ENCODE data around the gene ZNF608. TPM values are rescaled to one million over a fixed set of nuclear protein-coding genes. Genes with fewer than 3 reads are reported as not detected.

The ZNF608 gene
- total and polyA plus RNA-seq, 9 of the 15 experiments (the other 6 are each of a cell fraction or from before 2014, with no cell fraction given): 0.38 to 1.5 (median 1.00) TPM

- TF ChIP-seq ZNF79 (CRISPR knock-in tag; IDR thresholded peaks at IDR 0.05; ENCODE audit: low read depth): no peak
- TF ChIP-seq DDX20 (tag; IDR thresholded peaks at IDR 0.05; ENCODE audit: low read depth): no peak
- no peak for TF ChIP-seq ZNF785 (CRISPR knock-in tag; IDR thresholded peaks at IDR 0.05)
Measured at GRCh38 chr5:124706051-124706450, 40.4 kb downstream of the ZNF608 start (continued).

- intact Hi-C loops (cut with micrococcal nuclease): no loop called here
- no peaks in the 10 kb centered on the region for H3K79me2 ChIP-seq (ENCODE audit: control insufficient read depth, insufficient read depth, low read length)
Measured at GRCh38 chr5:124705577-124705976, 40.9 kb downstream of the ZNF608 start.

More at GRCh38 chr5:124705577-124705976, 40.9 kb downstream of the ZNF608 start:
- H4K20me1 ChIP-seq (replicated peaks; ENCODE audit: control insufficient read depth, insufficient read depth, low read length): no peaks in the 10 kb centered on the region
- H3K27me3 ChIP-seq (ENCODE audit: control insufficient read depth in 2 of 2, insufficient read depth in 2 of 2, low read length in 2 of 2): no peaks in the 10 kb centered on the region
- H3K4me1 ChIP-seq (replicated peaks in 1 of 2; ENCODE audit: control insufficient read depth in 2 of 2, insufficient read depth in 2 of 2, low read length in 2 of 2): no peaks in the 10 kb centered on the region; a peak in 3 of 5 replicates
- no peak for FAIRE-seq
- no peak overlapping the region for H3K27ac ChIP-seq (ENCODE audit: extremely low read depth, low read depth, low read length)
- ChIA-PET POLR2A (interaction anchor here (0.7 to 1.0 kb wide), 2 partner anchors 8 to 10 kb away, joined by 3 to 4 read pairs; no protein-coding TSS in a partner anchor), CTCF (ENCODE audit: low intra/inter-chr PET ratio) (no interaction called here)
- DNase-seq (ENCODE audit: extremely low read depth in 1 of 4, low spot score in 3 of 4): no peak
- ATAC-seq: peak; percentile 40
- 25% methylated on average over 2 of the region's 2 CpGs for WGBS (ENCODE audit: insufficient coverage, low coverage, missing lambda C conversion rate)
- H3K36me3 ChIP-seq (ENCODE audit: control insufficient read depth, insufficient read depth, low read length): no peaks in the 10 kb centered on the region
- 0 out of 2 replicates have a peak overlapping the region, but pooled peaks have one; percentile 37 for H2AFZ ChIP-seq (ENCODE audit: low read depth, low read length)
- H3K9me3 ChIP-seq (replicated peaks; ENCODE audit: control insufficient read depth, insufficient read depth, low read depth, low read length): no peaks in the 10 kb centered on the region
- H3K4me3 ChIP-seq: no peak overlapping the region
- BruUV-seq (replicated peaks): no TSS peak
- peak; percentile 94 for TF ChIP-seq ZNF239 (CRISPR knock-in tag; IDR thresholded peaks at IDR 0.05)
- peak; percentile 47 for TF ChIP-seq CBFA2T3 (IDR thresholded peaks at IDR 0.05)
- TF ChIP-seq CHAMP1 (IDR thresholded peaks at IDR 0.05): no peak
- H3K4me2 ChIP-seq (ENCODE audit: insufficient read depth, low read length): no peak overlapping the region
- H3K9ac ChIP-seq (ENCODE audit: insufficient read depth in 1 of 2, low read depth in 2 of 2, low read length in 2 of 2): no peak overlapping the region
- in situ Hi-C loops (cut with MboI): no loop called here
- no peaks in the 10 kb centered on the region for H3K9me1 ChIP-seq (ENCODE audit: control insufficient read depth, insufficient read depth, low read length)
